LNCaP clone FGC (cell line): ENCODE data around the gene MFNG.

Source experiments
- DNase-seq: peaks from one replicate; pipeline ENCODE4 v3.0.0-alpha.2; 2011; ENCODE audit warnings: low read depth
- H3K4me3 ChIP-seq: 2 replicates; pipeline ENCODE4 v1.5.1; 2011; ENCODE audit warnings: mild to moderate bottlenecking, low read depth, low read length, control low read depth
- TF ChIP-seq, protein P1 (sequence below): IDR thresholded peaks from 2 replicates; pipeline ENCODE4 v1.5.1; 2012; ENCODE audit warnings: mild to moderate bottlenecking; ENCODE audit not compliant: control insufficient read depth, insufficient read depth; ENCODE audit errors: extremely low read depth

The MFNG gene

DNA sequence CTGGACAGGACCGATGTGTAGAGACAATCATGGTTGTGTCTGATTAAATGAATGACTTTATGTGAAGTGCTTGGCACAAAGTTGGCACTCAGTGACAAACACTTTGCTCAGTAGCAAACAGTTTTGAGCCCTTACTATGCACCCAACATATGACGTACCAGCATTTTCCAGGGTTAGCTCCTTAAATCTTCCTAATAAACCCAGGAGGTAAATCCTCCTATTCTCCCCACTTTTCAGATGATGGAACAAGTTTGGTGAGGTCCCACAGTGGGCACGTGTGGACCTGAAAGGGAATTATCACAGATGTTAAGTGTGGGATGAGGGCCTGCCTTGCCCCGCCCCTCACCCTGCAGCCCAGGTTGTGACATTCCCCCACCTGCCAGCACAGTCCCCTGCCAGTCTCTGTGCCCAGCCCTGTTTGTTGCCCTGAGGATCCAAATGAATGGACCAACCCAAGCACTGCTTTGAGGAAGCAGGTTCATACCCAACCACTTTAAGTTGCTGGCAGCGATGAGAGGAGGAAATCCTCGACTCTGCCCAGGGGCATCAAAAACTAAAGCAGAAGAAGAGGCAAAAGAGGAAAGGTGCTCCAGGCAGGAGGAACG lies 39.7 kb upstream of the MFNG start:
- TF ChIP-seq, protein P1, sequence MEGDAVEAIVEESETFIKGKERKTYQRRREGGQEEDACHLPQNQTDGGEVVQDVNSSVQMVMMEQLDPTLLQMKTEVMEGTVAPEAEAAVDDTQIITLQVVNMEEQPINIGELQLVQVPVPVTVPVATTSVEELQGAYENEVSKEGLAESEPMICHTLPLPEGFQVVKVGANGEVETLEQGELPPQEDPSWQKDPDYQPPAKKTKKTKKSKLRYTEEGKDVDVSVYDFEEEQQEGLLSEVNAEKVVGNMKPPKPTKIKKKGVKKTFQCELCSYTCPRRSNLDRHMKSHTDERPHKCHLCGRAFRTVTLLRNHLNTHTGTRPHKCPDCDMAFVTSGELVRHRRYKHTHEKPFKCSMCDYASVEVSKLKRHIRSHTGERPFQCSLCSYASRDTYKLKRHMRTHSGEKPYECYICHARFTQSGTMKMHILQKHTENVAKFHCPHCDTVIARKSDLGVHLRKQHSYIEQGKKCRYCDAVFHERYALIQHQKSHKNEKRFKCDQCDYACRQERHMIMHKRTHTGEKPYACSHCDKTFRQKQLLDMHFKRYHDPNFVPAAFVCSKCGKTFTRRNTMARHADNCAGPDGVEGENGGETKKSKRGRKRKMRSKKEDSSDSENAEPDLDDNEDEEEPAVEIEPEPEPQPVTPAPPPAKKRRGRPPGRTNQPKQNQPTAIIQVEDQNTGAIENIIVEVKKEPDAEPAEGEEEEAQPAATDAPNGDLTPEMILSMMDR: no peak
- DNase-seq: no peak
- H3K4me3 ChIP-seq: no peak overlapping the region

DNA sequence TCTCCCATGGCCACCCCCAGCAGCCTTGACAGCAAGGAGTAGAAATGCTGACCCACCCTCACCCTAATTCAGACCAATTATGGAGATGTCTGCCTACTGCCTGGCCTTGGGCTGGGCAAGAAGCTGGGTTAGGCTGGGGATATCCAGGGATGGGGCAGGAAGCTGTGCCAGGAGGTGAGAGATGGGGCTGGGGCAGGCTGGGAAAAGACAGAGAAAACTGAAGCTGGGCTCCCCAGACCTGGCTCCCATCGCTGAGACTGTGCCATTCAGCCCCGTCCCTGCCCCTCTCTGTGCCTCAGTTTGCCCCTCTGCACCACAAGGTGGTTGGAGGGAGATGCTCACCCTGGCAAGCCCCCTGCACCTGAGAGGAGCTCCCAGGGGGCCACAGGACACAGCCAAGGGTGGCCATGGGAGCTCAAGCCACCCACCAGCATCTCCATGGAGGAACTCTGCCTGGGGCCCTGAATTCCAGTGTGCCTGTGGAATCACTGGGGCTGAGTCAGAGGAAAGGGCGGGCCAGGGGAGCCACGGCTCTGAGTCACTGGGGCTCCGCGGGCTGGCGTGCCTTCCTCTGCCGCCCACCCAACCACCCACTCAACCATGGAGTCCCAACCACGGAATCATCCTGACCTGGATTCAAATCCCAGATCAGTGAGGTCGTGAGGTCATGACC lies 39.0 kb upstream of the MFNG start:
- no peak overlapping the region for H3K4me3 ChIP-seq
- no peak for DNase-seq
- TF ChIP-seq, protein P1: no peak

DNA sequence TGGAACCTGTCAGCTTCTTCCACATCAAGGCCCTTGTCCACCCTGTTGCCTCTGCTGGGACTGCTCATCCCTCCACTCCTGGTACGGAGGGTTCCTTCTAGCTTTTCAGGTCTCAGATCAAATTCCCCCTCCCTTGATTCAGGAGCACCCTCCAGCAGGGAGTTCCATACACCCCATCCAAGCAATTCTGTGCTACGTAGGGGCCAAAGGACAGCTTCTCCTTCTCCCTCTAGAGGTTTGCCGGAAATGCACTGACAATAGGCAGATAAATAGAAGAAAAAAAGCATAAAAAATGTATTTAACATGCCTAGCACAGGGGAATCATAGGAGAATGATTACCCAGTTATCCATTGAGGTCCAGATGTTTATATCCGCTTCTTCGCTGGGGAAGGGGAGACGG lies 36.3 kb upstream of the MFNG start:
- TF ChIP-seq, protein P1: no peak
- no peak for DNase-seq
- no peak overlapping the region for H3K4me3 ChIP-seq

DNA sequence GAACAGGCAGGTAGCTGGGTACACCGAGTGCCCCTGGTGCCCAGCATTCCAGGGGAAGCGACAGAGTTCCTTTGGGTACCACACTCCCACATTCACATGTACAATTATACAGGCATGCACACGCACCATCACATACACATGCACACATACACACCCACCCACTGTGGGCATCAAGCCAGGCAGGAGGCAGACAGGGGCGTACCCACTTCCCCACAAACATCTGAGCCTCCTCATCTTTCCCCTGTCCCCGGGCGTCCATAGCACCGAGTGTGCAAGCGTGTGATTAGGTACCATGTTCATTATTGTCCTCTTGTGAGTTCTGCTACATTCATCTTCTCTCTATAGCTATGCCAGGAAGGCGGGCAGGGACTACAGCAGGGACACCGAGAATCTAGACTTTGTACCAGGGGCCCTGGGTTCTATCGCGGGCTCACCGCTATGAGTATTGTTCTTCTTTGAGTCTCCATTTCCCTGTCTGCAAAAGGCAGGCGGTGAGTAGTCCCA lies 35.1 kb upstream of the MFNG start:
- DNase-seq: no peak
- TF ChIP-seq, protein P1: no peak
- H3K4me3 ChIP-seq: no peak overlapping the region

DNA sequence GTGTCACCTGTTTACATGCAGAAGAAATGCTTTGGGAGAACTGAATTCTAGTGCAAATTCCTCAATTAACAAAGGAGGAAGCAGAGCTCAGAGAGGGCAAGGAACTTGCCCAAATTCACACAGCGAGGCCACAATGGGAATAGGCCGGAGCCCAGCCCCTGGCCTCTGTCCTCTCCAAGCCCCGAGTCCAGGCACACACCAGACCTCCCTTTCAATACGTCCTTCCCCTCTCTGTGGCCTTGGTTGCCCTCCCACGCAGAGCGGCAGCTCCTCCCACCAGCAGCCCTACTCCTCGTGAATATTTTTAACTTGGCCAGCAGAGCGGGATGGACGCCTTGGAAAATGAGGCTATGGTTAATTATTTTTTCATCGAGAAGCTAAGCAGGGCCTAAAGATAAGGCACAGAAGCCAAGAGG lies 34.6 kb upstream of the MFNG start:
- TF ChIP-seq, protein P1: no peak
- no peak overlapping the region for H3K4me3 ChIP-seq

DNA sequence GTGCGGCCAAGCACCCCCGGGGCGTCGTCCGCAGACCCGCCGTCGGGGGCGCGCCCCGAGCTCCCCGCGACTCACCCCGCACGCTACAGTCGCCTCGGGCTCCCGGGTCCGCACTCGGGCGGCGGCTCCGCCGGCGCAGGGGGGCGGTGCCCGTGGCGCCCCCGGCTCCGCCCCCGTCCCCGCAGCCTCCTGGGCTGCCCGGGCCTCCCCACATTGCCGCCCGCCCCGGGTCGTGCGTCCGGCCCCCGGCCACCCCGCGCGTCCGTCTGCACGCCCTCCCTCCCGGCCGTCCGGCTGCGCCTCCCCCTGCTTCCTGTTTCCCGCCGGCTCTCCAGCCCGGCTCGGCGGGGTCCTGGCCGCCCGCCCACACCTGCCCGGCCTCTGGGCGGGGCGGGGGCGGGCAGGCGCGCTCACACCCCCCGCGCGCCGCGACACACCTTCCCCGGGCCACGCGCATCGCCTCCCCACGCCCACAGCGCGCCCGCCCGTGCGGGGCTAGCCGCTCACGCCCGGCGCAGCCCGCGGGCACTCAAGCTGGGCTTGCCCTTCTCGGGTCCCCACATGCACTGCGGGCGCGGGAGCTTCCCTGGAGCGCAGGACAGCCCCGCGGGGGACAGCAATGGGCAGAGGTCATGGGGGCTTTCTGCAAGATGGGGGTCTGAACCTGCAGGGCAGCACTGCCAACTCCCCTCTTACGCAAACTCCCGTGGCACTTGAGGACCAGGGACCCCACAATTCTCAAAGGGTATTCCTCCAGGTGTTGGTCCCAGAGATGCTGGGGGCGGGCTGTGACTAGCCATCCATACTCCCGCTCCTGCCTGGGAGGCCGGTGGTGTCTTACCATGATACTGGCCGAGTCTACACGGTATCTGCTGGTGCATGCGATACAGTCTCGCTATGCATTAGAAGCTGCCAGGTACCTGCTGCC lies 33.3 kb upstream of the MFNG start, which contains the start of gene CARD10:
Gene CARD10, minus strand, starts transcription at position 148 of the 928 bp plus-strand sequence. CDS start 215 bp downstream, outside the sequence.
- H3K4me3 ChIP-seq: peak within 1 kb of the TSS; percentile 58
- no peak for DNase-seq
- TF ChIP-seq, protein P1: no peak

More for the DNA sequence above, 34.6 kb upstream of the MFNG start:
- no peak for DNase-seq
